Measurements from ENCODE around the gene DOCK3. TPM values are rescaled to one million over a fixed set of nuclear protein-coding genes. Genes with fewer than 3 reads are reported as not detected.
A peak's percentile ranks its signal among the peaks of the same experiment; 100 is the strongest.

Gene DOCK3
- total and polyA plus RNA-seq, 10 of the 15 experiments (the other 5 are each of a cell fraction or from before 2014, with no cell fraction given): 0.02 to 0.52 (median 0.04) TPM; not detected in 5

DNA sequence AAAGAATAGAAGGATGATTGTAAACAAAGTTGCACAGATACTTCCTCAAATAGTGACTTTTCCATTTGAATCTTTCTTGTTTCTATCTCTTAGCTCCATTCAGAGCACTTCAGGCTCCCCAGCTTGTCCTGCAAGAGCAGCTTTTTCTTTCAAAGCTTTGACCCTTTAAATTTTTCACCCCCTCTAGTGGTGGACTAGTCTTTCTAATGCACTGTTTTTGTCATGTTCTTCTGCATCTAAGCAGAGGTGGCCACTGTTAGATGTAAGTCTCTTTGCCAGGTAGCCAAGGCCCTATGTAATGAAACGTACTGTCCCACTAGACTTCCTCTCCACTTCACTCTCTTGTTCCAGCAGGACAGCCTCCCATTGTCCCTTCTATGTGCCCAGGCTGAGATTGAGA lies 636.3 kb downstream of the DOCK3 start (continued):
- TF ChIP-seq, protein P1, sequence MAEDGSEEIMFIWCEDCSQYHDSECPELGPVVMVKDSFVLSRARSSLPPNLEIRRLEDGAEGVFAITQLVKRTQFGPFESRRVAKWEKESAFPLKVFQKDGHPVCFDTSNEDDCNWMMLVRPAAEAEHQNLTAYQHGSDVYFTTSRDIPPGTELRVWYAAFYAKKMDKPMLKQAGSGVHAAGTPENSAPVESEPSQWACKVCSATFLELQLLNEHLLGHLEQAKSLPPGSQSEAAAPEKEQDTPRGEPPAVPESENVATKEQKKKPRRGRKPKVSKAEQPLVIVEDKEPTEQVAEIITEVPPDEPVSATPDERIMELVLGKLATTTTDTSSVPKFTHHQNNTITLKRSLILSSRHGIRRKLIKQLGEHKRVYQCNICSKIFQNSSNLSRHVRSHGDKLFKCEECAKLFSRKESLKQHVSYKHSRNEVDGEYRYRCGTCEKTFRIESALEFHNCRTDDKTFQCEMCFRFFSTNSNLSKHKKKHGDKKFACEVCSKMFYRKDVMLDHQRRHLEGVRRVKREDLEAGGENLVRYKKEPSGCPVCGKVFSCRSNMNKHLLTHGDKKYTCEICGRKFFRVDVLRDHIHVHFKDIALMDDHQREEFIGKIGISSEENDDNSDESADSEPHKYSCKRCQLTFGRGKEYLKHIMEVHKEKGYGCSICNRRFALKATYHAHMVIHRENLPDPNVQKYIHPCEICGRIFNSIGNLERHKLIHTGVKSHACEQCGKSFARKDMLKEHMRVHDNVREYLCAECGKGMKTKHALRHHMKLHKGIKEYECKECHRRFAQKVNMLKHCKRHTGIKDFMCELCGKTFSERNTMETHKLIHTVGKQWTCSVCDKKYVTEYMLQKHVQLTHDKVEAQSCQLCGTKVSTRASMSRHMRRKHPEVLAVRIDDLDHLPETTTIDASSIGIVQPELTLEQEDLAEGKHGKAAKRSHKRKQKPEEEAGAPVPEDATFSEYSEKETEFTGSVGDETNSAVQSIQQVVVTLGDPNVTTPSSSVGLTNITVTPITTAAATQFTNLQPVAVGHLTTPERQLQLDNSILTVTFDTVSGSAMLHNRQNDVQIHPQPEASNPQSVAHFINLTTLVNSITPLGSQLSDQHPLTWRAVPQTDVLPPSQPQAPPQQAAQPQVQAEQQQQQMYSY (CRISPR knock-in tag; IDR thresholded peaks at IDR 0.05): no peak
- peak; percentile 37; the same call in 1 of the 2 replicates for TF ChIP-seq SMC3 (IDR thresholded peaks at IDR 0.05; ENCODE audit: borderline replicate concordance, low read length)
- TF ChIP-seq, protein P2, sequence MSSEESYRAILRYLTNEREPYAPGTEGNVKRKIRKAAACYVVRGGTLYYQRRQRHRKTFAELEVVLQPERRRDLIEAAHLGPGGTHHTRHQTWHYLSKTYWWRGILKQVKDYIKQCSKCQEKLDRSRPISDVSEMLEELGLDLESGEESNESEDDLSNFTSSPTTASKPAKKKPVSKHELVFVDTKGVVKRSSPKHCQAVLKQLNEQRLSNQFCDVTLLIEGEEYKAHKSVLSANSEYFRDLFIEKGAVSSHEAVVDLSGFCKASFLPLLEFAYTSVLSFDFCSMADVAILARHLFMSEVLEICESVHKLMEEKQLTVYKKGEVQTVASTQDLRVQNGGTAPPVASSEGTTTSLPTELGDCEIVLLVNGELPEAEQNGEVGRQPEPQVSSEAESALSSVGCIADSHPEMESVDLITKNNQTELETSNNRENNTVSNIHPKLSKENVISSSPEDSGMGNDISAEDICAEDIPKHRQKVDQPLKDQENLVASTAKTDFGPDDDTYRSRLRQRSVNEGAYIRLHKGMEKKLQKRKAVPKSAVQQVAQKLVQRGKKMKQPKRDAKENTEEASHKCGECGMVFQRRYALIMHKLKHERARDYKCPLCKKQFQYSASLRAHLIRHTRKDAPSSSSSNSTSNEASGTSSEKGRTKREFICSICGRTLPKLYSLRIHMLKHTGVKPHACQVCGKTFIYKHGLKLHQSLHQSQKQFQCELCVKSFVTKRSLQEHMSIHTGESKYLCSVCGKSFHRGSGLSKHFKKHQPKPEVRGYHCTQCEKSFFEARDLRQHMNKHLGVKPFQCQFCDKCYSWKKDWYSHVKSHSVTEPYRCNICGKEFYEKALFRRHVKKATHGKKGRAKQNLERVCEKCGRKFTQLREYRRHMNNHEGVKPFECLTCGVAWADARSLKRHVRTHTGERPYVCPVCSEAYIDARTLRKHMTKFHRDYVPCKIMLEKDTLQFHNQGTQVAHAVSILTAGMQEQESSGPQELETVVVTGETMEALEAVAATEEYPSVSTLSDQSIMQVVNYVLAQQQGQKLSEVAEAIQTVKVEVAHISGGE (CRISPR knock-in tag; IDR thresholded peaks at IDR 0.05): no peak
- no peak for TF ChIP-seq SRF (IDR thresholded peaks at IDR 0.05; ENCODE audit: low read depth in 2 of 2, low read length in 2 of 2)
- TF ChIP-seq PML (IDR thresholded peaks at IDR 0.05; ENCODE audit: low read length): no peak
- TF ChIP-seq SREBF2 (IDR thresholded peaks at IDR 0.05; ENCODE audit: low read length): no peak
- no peak for TF ChIP-seq RB1 (IDR thresholded peaks at IDR 0.05; ENCODE audit: borderline replicate concordance)
- TF ChIP-seq, protein P3, sequence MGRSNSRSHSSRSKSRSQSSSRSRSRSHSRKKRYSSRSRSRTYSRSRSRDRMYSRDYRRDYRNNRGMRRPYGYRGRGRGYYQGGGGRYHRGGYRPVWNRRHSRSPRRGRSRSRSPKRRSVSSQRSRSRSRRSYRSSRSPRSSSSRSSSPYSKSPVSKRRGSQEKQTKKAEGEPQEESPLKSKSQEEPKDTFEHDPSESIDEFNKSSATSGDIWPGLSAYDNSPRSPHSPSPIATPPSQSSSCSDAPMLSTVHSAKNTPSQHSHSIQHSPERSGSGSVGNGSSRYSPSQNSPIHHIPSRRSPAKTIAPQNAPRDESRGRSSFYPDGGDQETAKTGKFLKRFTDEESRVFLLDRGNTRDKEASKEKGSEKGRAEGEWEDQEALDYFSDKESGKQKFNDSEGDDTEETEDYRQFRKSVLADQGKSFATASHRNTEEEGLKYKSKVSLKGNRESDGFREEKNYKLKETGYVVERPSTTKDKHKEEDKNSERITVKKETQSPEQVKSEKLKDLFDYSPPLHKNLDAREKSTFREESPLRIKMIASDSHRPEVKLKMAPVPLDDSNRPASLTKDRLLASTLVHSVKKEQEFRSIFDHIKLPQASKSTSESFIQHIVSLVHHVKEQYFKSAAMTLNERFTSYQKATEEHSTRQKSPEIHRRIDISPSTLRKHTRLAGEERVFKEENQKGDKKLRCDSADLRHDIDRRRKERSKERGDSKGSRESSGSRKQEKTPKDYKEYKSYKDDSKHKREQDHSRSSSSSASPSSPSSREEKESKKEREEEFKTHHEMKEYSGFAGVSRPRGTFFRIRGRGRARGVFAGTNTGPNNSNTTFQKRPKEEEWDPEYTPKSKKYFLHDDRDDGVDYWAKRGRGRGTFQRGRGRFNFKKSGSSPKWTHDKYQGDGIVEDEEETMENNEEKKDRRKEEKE (IDR thresholded peaks at IDR 0.05): no peak
- no peak for TF ChIP-seq EP300 (IDR thresholded peaks at IDR 0.05; ENCODE audit: borderline replicate concordance in 1 of 2, control insufficient read depth in 1 of 2, low read depth in 2 of 2, low read length in 2 of 2)
- TF ChIP-seq ZSCAN29 (IDR thresholded peaks at IDR 0.05): no peak
- TF ChIP-seq GATAD2B (conservative IDR thresholded peaks at IDR 0.05; ENCODE audit: low read depth): no peak
- TF ChIP-seq RAD21 (IDR thresholded peaks at IDR 0.05; ENCODE audit: insufficient read depth, low read depth, low read length): peak; percentile 54
